Chondrocyte (in vitro differentiated cells): ENCODE measurements around the gene MEIKIN. TPM values are rescaled to one million over a fixed set of nuclear protein-coding genes. Genes with fewer than 3 reads are reported as not detected.

Experiments used
- DNase-seq: peaks from one replicate; pipeline ENCODE4 v3.0.0; 2021; ENCODE audit warnings: mixed read lengths, low spot score
- H3K27ac Mint-ChIP-seq: one replicate; pipeline ENCODE4 v1.8.0; 2021; ENCODE audit warnings: mild to moderate bottlenecking, moderate library complexity, mixed read lengths; ENCODE audit not compliant: unreplicated experiment
- H3K27me3 Mint-ChIP-seq: 2 replicates; pipeline ENCODE4 v1.8.0; 2021; ENCODE audit warnings: low read depth, mixed read lengths
- H3K36me3 Mint-ChIP-seq: 2 replicates; pipeline ENCODE4 v1.8.0; 2021; ENCODE audit warnings: low read depth, mixed read lengths
- H3K4me1 Mint-ChIP-seq: 2 replicates; pipeline ENCODE4 v1.8.0; 2021; ENCODE audit warnings: low read depth, mild to moderate bottlenecking, mixed read lengths
- H3K4me3 Mint-ChIP-seq: one replicate; pipeline ENCODE4 v1.8.0; 2021; ENCODE audit warnings: mild to moderate bottlenecking, moderate library complexity, mixed read lengths; ENCODE audit not compliant: unreplicated experiment
- H3K9me3 Mint-ChIP-seq: 2 replicates; pipeline ENCODE4 v1.8.0; 2021; ENCODE audit warnings: low read depth, mixed read lengths
- CTCF ChIP-seq: fragments of 200-600 bp; sonication (generic); IDR thresholded peaks from 2 replicates; pipeline ENCODE4 v1.5.0; 2021; ENCODE audit warnings: antibody characterized with exemption, mild to moderate bottlenecking, moderate library complexity
- total RNA-seq: library from RNA; stranded (reverse); gene quantifications from 3 replicates; pipeline ENCODE4 v1.2.1, GENCODE V29; 2021

The MEIKIN gene
- total RNA-seq, 1 donor from 2014 or later = not detected

GRCh38 chr5:131973089-131973712 lies 27.7 kb upstream of the MEIKIN start:
- H3K4me3 Mint-ChIP-seq = no peak overlapping the region

GRCh38 chr5:131968396-131968954 lies 23.0 kb upstream of the MEIKIN start:
- DNase-seq = no peak
- Mint-ChIP-seq H3K9me3 (no peaks in the 10 kb centered on the region), H3K4me3 (no peak overlapping the region), H3K4me1 (no peaks in the 10 kb centered on the region), H3K27ac (no peak overlapping the region), H3K27me3 (peaks cover 13% of the 10 kb centered on the region), H3K36me3 (no peaks in the 10 kb centered on the region)
- TF ChIP-seq CTCF = no peak

More at GRCh38 chr5:131973089-131973712, 27.7 kb upstream of the MEIKIN start:
- DNase-seq = no peak
- Mint-ChIP-seq H3K36me3 (no peaks in the 10 kb centered on the region), H3K27me3 (peaks cover 4% of the 10 kb centered on the region), H3K9me3 (no peaks in the 10 kb centered on the region), H3K4me1 (no peaks in the 10 kb centered on the region), H3K27ac (no peak overlapping the region)
- no peak for TF ChIP-seq CTCF

GRCh38 chr5:131966551-131966950 lies 21.1 kb upstream of the MEIKIN start:
- Mint-ChIP-seq H3K27me3 (peaks cover 13% of the 10 kb centered on the region), H3K27ac (no peak overlapping the region), H3K36me3 (no peaks in the 10 kb centered on the region), H3K4me3 (no peak overlapping the region), H3K4me1 (no peaks in the 10 kb centered on the region), H3K9me3 (no peaks in the 10 kb centered on the region)
- TF ChIP-seq CTCF = no peak
- DNase-seq = no peak

GRCh38 chr5:131965826-131966415 lies 20.5 kb upstream of the MEIKIN start:
- Mint-ChIP-seq H3K9me3 (no peaks in the 10 kb centered on the region), H3K4me3 (no peak overlapping the region), H3K27me3 (peaks cover 12% of the 10 kb centered on the region), H3K36me3 (no peaks in the 10 kb centered on the region), H3K4me1 (no peaks in the 10 kb centered on the region), H3K27ac (no peak overlapping the region)
- no peak for TF ChIP-seq CTCF
- no peak for DNase-seq

GRCh38 chr5:131959906-131960305 lies 14.4 kb upstream of the MEIKIN start:
- H3K9me3 Mint-ChIP-seq = no peaks in the 10 kb centered on the region
- no peaks in the 10 kb centered on the region for H3K4me1 Mint-ChIP-seq
- no peak overlapping the region for H3K4me3 Mint-ChIP-seq
- TF ChIP-seq CTCF = no peak
- no peaks in the 10 kb centered on the region for H3K36me3 Mint-ChIP-seq
- H3K27ac Mint-ChIP-seq = no peak overlapping the region
- no peak for DNase-seq
- peaks cover 11% of the 10 kb centered on the region for H3K27me3 Mint-ChIP-seq
